UCSD-AML1 (cell line): ENCODE data around the gene GTPBP8.
"Not testable (repeated sequence)": the region's sequence is repeated elsewhere in the genome, so short reads cannot be mapped to it uniquely, and the experiment has no call there.

Source experiments
- DNase-seq: peaks from one replicate; lab custom pipeline; 2025; ENCODE audit not compliant: unreplicated experiment; lab: John Stamatoyannopoulos, UW

Gene GTPBP8

GRCh38 chr3:112995800-112996199 is 5.0 kb downstream of the GTPBP8 start:
- no peak for DNase-seq

GRCh38 chr3:113000691-113001090 is 9.9 kb downstream of the GTPBP8 start:
- DNase-seq, result no peak

- no peak for DNase-seq
These were observed 11.3 kb downstream of the GTPBP8 start for GRCh38 chr3:113002037-113002436.

- peak; percentile 12 for DNase-seq
These were observed 11.9 kb downstream of the GTPBP8 start for GRCh38 chr3:113002679-113003078.

- no peak for DNase-seq
These were observed 14.8 kb downstream of the GTPBP8 start for GRCh38 chr3:113005611-113006010.

- no peak for DNase-seq
These were observed 15.7 kb downstream of the GTPBP8 start for GRCh38 chr3:113006359-113007056.

- DNase-seq, result no peak
These were observed 17.3 kb downstream of the GTPBP8 start for GRCh38 chr3:113008117-113008516.

- no peak for DNase-seq
These were observed 22.8 kb downstream of the GTPBP8 start for GRCh38 chr3:113013593-113013992.

GRCh38 chr3:113018536-113019181 is 27.9 kb downstream of the GTPBP8 start:
- DNase-seq, result no peak

- DNase-seq, result peak; percentile 94
These were observed 28.7 kb downstream of the GTPBP8 start for GRCh38 chr3:113019182-113020137.

- no peak for DNase-seq
These were observed 30.7 kb downstream of the GTPBP8 start for GRCh38 chr3:113021471-113021870.

- no peak for DNase-seq
These were observed 43.2 kb downstream of the GTPBP8 start for GRCh38 chr3:113034011-113034410.

- peak; percentile 12 for DNase-seq
These were observed 44.7 kb downstream of the GTPBP8 start for GRCh38 chr3:113035387-113035982.

- DNase-seq, result no peak
These were observed 47.5 kb downstream of the GTPBP8 start for GRCh38 chr3:113038328-113038727.

GRCh38 chr3:113039546-113039945 is 48.8 kb downstream of the GTPBP8 start:
- no peak for DNase-seq

GRCh38 chr3:113040231-113040630 is 49.4 kb downstream of the GTPBP8 start:
- DNase-seq, result no peak

- DNase-seq, result no peak
These were observed 52.9 kb downstream of the GTPBP8 start for GRCh38 chr3:113043686-113044085.

- DNase-seq, result not testable (repeated sequence)
These were observed 55.6 kb downstream of the GTPBP8 start for GRCh38 chr3:113046186-113046965.

- DNase-seq, result peak; percentile 71
These were observed 60.5 kb downstream of the GTPBP8 start for GRCh38 chr3:113051302-113051711.
